ENCODE data around the gene ERI3. TPM values are rescaled to one million over a fixed set of nuclear protein-coding genes. Genes with fewer than 3 reads are reported as not detected.

ERI3 gene
- total RNA-seq, 3 donors from 2014 or later: 35.8 to 49.2 (median 41.1) TPM

DNA sequence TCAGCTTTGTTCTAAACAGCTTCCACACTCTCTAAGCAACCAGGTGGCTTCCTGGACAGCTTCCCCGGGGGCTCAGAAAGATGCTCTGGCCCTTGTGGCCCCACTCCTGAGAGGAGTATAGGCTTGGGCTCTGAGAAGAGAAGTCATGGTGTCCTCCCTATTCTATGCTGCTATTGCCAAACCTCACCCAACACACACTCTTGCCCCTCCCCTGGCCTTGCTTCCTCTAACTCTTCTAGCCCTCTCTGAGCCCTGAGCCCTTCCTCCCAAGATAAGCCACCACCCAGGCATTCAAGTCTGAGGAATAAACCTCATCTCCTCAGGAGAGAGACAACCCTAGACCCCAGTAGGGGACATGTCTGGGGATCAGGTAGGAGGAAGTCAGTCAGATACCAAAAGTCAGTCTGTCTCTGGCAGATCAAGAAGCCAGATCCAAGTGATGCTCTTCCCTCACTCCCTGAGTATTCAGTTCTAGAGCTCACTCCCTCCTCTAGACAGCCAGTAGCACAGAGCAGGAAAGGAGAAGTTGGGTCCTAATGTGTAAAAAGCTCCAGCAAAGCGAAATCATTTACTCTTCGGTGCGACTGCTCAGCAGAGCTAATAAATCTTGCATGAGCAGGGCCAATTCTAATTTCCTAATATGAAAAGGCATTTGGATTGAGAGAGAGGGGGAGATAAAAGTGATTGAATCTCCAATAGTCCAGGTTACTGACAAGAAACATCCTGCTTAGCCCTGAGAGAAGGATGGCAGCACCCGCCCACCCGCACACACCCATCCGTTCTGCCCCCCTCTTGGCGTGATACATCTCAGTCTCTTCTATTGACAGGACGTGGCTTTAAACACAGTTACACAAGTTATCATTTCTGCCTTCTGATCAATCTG, 91.2 kb downstream of the ERI3 start:
- no peak for DNase-seq (ENCODE audit: low spot score in 2 of 2)
- intact Hi-C loops (cut with DNase I; ENCODE audit: low total_unique reads): no loop called here
- H3K4me1 ChIP-seq: no peaks in the 10 kb centered on the region
- H3K4me3 ChIP-seq: no peak overlapping the region
- no peak overlapping the region for H3K27ac ChIP-seq
- TF ChIP-seq, protein P1, sequence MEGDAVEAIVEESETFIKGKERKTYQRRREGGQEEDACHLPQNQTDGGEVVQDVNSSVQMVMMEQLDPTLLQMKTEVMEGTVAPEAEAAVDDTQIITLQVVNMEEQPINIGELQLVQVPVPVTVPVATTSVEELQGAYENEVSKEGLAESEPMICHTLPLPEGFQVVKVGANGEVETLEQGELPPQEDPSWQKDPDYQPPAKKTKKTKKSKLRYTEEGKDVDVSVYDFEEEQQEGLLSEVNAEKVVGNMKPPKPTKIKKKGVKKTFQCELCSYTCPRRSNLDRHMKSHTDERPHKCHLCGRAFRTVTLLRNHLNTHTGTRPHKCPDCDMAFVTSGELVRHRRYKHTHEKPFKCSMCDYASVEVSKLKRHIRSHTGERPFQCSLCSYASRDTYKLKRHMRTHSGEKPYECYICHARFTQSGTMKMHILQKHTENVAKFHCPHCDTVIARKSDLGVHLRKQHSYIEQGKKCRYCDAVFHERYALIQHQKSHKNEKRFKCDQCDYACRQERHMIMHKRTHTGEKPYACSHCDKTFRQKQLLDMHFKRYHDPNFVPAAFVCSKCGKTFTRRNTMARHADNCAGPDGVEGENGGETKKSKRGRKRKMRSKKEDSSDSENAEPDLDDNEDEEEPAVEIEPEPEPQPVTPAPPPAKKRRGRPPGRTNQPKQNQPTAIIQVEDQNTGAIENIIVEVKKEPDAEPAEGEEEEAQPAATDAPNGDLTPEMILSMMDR (IDR thresholded peaks at IDR 0.05): no peak
- TF ChIP-seq POLR2AphosphoS5 (IDR thresholded peaks at IDR 0.05) (no peak), POLR2A (IDR thresholded peaks at IDR 0.05) (no peak)
- H3K27me3 ChIP-seq: no peaks in the 10 kb centered on the region
- no peaks in the 10 kb centered on the region for H3K36me3 ChIP-seq
- H3K9me3 ChIP-seq: no peaks in the 10 kb centered on the region

DNA sequence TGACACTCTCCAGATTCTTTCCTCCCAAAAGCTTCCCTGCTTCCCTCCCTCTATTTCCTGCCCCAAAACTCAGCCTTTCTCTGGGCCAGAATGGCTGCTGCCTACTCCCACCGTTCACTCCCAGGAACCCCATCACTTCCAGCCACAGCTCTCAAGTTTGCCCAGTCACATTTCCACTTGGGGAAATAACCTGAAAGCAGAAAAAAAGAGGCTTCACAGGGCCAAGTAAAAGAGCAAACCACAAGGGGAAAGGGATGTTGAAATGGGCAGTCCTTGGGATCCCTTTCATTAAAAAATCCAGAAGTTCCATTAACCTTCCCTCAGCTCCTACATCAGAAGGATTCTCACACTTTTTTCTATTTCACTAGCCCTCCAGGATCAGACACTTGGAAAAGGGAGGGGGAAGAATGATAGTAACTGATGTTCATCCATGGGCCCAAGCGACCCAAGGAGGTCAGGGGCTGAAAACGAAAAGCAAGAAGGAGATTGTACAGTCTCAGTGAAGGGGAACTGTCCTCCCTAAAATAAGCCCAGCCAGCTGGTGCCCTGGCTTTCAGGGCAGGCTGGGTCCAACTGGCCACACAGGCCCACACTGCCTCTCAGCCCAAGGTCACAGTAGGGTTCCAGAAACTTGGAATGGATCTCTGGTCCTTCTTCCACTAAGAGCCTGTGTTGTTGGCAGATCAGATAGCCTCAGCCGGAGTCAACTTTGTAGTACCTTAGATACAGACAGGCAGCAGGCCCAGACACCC, 92.1 kb downstream of the ERI3 start:
- no peaks in the 10 kb centered on the region for H3K27me3 ChIP-seq
- no peaks in the 10 kb centered on the region for H3K4me1 ChIP-seq
- TF ChIP-seq POLR2AphosphoS5 (IDR thresholded peaks at IDR 0.05): no peak
- TF ChIP-seq, protein P1 (IDR thresholded peaks at IDR 0.05): no peak
- no peaks in the 10 kb centered on the region for H3K36me3 ChIP-seq
- H3K27ac ChIP-seq: no peak overlapping the region
- H3K9me3 ChIP-seq: no peaks in the 10 kb centered on the region
- DNase-seq (ENCODE audit: low spot score in 2 of 2): no peak
- intact Hi-C loops (cut with DNase I; ENCODE audit: low total_unique reads): no loop called here
- no peak overlapping the region for H3K4me3 ChIP-seq

DNA sequence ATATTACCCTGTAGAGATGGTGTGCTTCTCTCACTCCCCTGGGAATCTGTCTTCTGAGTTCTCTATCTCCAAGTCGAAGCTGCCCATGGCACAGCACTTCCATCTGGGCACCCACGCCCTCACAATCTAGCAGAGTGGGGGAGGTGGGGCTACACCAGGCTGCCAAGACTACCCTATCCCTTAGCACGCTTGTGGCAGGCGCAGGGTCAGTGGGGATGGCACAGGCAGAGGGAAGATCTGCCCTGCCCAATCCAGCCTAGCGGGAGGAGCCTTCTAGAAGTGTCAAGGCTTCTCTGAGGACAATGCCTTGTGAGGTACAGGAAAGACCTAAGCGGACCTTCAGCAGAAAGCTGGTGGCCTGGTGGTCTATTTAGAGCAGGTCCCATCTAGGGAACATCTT, 92.6 kb downstream of the ERI3 start:
- DNase-seq (ENCODE audit: low spot score in 2 of 2): no peak
- no peaks in the 10 kb centered on the region for H3K27me3 ChIP-seq
- no peak overlapping the region for H3K4me3 ChIP-seq
- intact Hi-C loops (cut with DNase I; ENCODE audit: low total_unique reads): no loop called here
- H3K36me3 ChIP-seq: no peaks in the 10 kb centered on the region
- H3K9me3 ChIP-seq: no peaks in the 10 kb centered on the region
- H3K27ac ChIP-seq: no peak overlapping the region
- H3K4me1 ChIP-seq: no peaks in the 10 kb centered on the region
- TF ChIP-seq, protein P1 (IDR thresholded peaks at IDR 0.05): no peak
- TF ChIP-seq POLR2AphosphoS5 (IDR thresholded peaks at IDR 0.05) (no peak), POLR2A (IDR thresholded peaks at IDR 0.05) (no peak)

DNA sequence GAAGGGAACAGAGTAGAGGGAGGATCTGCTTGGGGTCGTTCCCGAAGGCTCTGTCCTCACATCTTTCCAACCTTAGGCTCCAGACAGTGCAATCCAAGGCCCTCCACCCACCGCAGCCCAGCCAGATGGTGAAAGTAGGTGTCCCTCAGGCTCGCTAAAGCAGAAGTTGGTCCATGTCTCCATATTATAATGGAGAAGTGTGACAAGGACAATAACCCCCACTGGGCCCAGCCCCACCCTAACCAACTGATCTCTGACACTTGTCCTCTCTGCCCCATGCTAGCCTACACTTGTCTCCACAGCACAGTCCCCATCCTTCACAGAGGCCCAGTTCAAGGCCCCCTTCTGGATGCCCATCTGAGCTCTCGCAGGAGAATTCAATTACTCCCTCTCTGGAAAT, 93.1 kb downstream of the ERI3 start:
- no peak overlapping the region for H3K27ac ChIP-seq
- TF ChIP-seq POLR2AphosphoS5 (IDR thresholded peaks at IDR 0.05) (no peak), POLR2A (IDR thresholded peaks at IDR 0.05) (no peak)
- TF ChIP-seq, protein P1 (IDR thresholded peaks at IDR 0.05): no peak
- no peaks in the 10 kb centered on the region for H3K4me1 ChIP-seq
- H3K4me3 ChIP-seq: no peak overlapping the region
- H3K36me3 ChIP-seq: no peaks in the 10 kb centered on the region
- no peaks in the 10 kb centered on the region for H3K27me3 ChIP-seq
- DNase-seq (ENCODE audit: low spot score in 2 of 2): no peak
- intact Hi-C loops (cut with DNase I; ENCODE audit: low total_unique reads): loop anchor here (2.0 kb wide), 1 partner anchor 61 kb away; no protein-coding TSS in a partner anchor
- H3K9me3 ChIP-seq: no peaks in the 10 kb centered on the region
